Uterus (tissue), 2 donors: Measurements from ENCODE around the gene IQCH.

ENCODE experiments used
- CTCF ChIP-seq, 4 experiments: fragments of 200-600 bp in 2 of 4; fragments of 450-650 bp in 2 of 4; sonication (generic) in 2 of 4; IDR thresholded peaks; one replicate each; pipeline ENCODE4 v1.5.1; 2016 to 2019; ENCODE audit warnings: antibody characterized with exemption in 4 of 4, mild to moderate bottlenecking in 2 of 4, moderate library complexity in 1 of 4
- POLR2A ChIP-seq, 2 donors: fragments of 450-650 bp; IDR thresholded peaks; one replicate each; pipeline ENCODE4 v1.6.1; 2016; ENCODE audit warnings: antibody characterized with exemption in 2 of 2, mild to moderate bottlenecking in 1 of 2, moderate library complexity in 1 of 2

GRCh38 chr15:67406257-67406861 is 151.8 kb downstream of the IQCH start:
- no peak for TF ChIP-seq CTCF (IDR thresholded peaks at IDR 0.05)
- TF ChIP-seq POLR2A (IDR thresholded peaks at IDR 0.05) = no peak
